ENCODE results near the gene FURIN.

FURIN gene

DNA sequence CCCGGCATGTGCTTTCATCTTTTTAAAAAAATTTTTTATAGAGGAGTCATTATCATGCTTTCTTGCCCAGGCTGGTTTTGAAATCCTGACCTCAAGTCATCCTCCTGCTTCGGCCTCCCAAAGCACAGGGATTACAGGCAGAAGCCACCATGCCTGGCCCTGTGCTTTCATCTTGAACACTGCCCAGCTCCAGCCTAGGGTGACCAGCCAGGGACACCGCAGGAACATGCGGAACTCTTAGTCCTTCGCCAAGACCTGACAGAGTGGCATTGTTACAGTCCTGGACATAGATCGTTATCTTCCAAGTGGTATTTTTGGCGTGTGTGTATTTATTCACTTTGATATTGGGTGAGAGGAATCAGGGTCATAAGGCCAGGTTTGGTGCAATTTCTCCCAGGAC, 7.9 kb upstream of the FURIN start:
- H3K9me3 Mint-ChIP-seq, result no peaks in the 10 kb centered on the region
- peaks cover 8% of the 10 kb centered on the region for H3K27me3 Mint-ChIP-seq (ENCODE audit: low read depth)
- no peaks in the 10 kb centered on the region for H3K4me1 Mint-ChIP-seq
- no peak overlapping the region for H3K27ac Mint-ChIP-seq
- H3K4me3 Mint-ChIP-seq, result no peak overlapping the region
- TF ChIP-seq, protein P1, sequence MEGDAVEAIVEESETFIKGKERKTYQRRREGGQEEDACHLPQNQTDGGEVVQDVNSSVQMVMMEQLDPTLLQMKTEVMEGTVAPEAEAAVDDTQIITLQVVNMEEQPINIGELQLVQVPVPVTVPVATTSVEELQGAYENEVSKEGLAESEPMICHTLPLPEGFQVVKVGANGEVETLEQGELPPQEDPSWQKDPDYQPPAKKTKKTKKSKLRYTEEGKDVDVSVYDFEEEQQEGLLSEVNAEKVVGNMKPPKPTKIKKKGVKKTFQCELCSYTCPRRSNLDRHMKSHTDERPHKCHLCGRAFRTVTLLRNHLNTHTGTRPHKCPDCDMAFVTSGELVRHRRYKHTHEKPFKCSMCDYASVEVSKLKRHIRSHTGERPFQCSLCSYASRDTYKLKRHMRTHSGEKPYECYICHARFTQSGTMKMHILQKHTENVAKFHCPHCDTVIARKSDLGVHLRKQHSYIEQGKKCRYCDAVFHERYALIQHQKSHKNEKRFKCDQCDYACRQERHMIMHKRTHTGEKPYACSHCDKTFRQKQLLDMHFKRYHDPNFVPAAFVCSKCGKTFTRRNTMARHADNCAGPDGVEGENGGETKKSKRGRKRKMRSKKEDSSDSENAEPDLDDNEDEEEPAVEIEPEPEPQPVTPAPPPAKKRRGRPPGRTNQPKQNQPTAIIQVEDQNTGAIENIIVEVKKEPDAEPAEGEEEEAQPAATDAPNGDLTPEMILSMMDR (IDR thresholded peaks at IDR 0.05; ENCODE audit: unreplicated experiment in 3 of 3), result no peak
- no peaks in the 10 kb centered on the region for H3K36me3 Mint-ChIP-seq (ENCODE audit: low read depth)

- Mint-ChIP-seq H3K27me3 (ENCODE audit: low read depth) (peaks cover 14% of the 10 kb centered on the region), H3K9me3 (no peaks in the 10 kb centered on the region), H3K36me3 (ENCODE audit: low read depth) (no peaks in the 10 kb centered on the region), H3K4me1 (no peaks in the 10 kb centered on the region), H3K27ac (no peak overlapping the region), H3K4me3 (no peak overlapping the region)
- TF ChIP-seq, protein P1 (IDR thresholded peaks at IDR 0.05; ENCODE audit: unreplicated experiment in 3 of 3), result no peak
Measured at GRCh38 chr15:90860942-90861675, 7.3 kb upstream of the FURIN start.

DNA sequence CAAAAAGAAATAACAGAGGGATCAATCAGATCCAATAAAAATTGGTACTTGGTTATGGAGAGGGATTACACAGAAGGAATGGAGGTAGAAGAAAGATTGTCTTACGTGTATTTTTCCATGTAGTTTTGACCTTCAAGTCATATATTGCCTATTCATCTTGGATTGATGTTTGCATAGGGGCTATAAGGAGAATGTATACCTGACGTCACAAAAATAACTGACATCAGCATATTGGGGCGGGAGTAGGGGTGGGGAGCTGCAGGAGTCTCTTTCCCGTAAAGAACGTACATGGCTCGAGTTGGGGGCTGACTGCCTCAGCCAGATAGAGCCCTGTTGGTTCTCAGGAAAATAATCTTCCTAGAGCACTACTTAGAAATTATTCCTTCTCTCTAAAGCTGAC, 5.9 kb upstream of the FURIN start:
- Mint-ChIP-seq H3K27ac (no peak overlapping the region), H3K4me1 (no peaks in the 10 kb centered on the region), H3K36me3 (ENCODE audit: low read depth) (no peaks in the 10 kb centered on the region), H3K27me3 (ENCODE audit: low read depth) (peaks cover 17% of the 10 kb centered on the region), H3K9me3 (no peaks in the 10 kb centered on the region), H3K4me3 (no peak overlapping the region)
- TF ChIP-seq, protein P1 (IDR thresholded peaks at IDR 0.05; ENCODE audit: unreplicated experiment in 3 of 3), result no peak

GRCh38 chr15:90862964-90863778, 5.2 kb upstream of the FURIN start:
- Mint-ChIP-seq H3K27ac (no peak overlapping the region), H3K36me3 (ENCODE audit: low read depth) (no peaks in the 10 kb centered on the region), H3K9me3 (no peaks in the 10 kb centered on the region), H3K4me1 (peaks cover 3% of the 10 kb centered on the region), H3K27me3 (ENCODE audit: low read depth) (peaks cover 16% of the 10 kb centered on the region), H3K4me3 (no peak overlapping the region)
- TF ChIP-seq, protein P1 (IDR thresholded peaks at IDR 0.05; ENCODE audit: unreplicated experiment in 3 of 3), result no peak

GRCh38 chr15:90863987-90864386, 4.4 kb upstream of the FURIN start:
- Mint-ChIP-seq H3K36me3 (ENCODE audit: low read depth) (no peaks in the 10 kb centered on the region), H3K27me3 (ENCODE audit: low read depth) (peaks cover 17% of the 10 kb centered on the region), H3K4me1 (peaks cover 8% of the 10 kb centered on the region), H3K27ac (no peak overlapping the region), H3K4me3 (no peak overlapping the region), H3K9me3 (no peaks in the 10 kb centered on the region)
- TF ChIP-seq, protein P1 (IDR thresholded peaks at IDR 0.05; ENCODE audit: unreplicated experiment in 3 of 3), result no peak

Data from nephron (organoid).